WTC11 (cell line): ENCODE data around the gene LARP1. TPM values are rescaled to one million over a fixed set of nuclear protein-coding genes. Genes with fewer than 3 reads are reported as not detected.

ENCODE experiments used
- FOXK1 ChIP-seq: sonication (generic); formaldehyde crosslinking; IDR thresholded peaks from 2 replicates; pipeline ENCODE4 v1.8.0; 2022; ENCODE audit warnings: mild to moderate bottlenecking, moderate library complexity, missing genetic modification reagents
- FOXP1 ChIP-seq: sonication (generic); formaldehyde crosslinking; IDR thresholded peaks from 2 replicates; pipeline ENCODE4 v1.8.0; 2022; ENCODE audit warnings: missing genetic modification reagents, mild to moderate bottlenecking, moderate library complexity, borderline replicate concordance
- GTF2I ChIP-seq: fragments of 250-450 bp; sonication (Bioruptor Pico); conservative IDR thresholded peaks from 2 replicates; pipeline ENCODE4 v1.4.0; 2021; ENCODE audit warnings: mild to moderate bottlenecking
- HMGA2 ChIP-seq: fragments of 250-450 bp; sonication (Bioruptor Pico); IDR thresholded peaks from 2 replicates; pipeline ENCODE4 v1.4.0; 2021; ENCODE audit warnings: mild to moderate bottlenecking, moderate library complexity
- JAZF1 ChIP-seq: fragments of 250-450 bp; sonication (Bioruptor Pico); IDR thresholded peaks from 2 replicates; pipeline ENCODE4 v1.9.0; 2021; ENCODE audit warnings: moderate library complexity, mild to moderate bottlenecking, inconsistent platforms
- JUN ChIP-seq: sonication (generic); formaldehyde crosslinking; IDR thresholded peaks from 2 replicates; pipeline ENCODE4 v1.8.0; 2023; ENCODE audit warnings: mild to moderate bottlenecking, missing genetic modification reagents
- MXD4 ChIP-seq: fragments of 250-450 bp; sonication (Bioruptor Pico); IDR thresholded peaks from 2 replicates; pipeline ENCODE4 v1.8.0; 2021; ENCODE audit warnings: mild to moderate bottlenecking, moderate library complexity, borderline replicate concordance
- NR2C2 ChIP-seq: sonication (generic); formaldehyde crosslinking; IDR thresholded peaks from 2 replicates; pipeline ENCODE4 v1.8.0; 2022; ENCODE audit warnings: mild to moderate bottlenecking, missing genetic modification reagents
- PRRX2 ChIP-seq: fragments of 250-450 bp; sonication (Bioruptor Pico); IDR thresholded peaks from 2 replicates; pipeline ENCODE4 v1.8.0; 2021; ENCODE audit warnings: mild to moderate bottlenecking
- RORB ChIP-seq: fragments of 250-450 bp; sonication (Bioruptor Pico); IDR thresholded peaks from 2 replicates; pipeline ENCODE4 v1.9.0; 2021; ENCODE audit warnings: mild to moderate bottlenecking
- ZNF138 ChIP-seq: sonication (generic); formaldehyde crosslinking; conservative IDR thresholded peaks from 2 replicates; pipeline ENCODE4 v1.8.1; 2022; ENCODE audit warnings: mild to moderate bottlenecking, moderate library complexity, missing genetic modification reagents
- ZNF219 ChIP-seq: sonication (generic); formaldehyde crosslinking; IDR thresholded peaks from 2 replicates; pipeline ENCODE4 v1.8.0; 2023; ENCODE audit warnings: missing genetic modification reagents, mild to moderate bottlenecking, borderline replicate concordance
- ZNF232 ChIP-seq: sonication (generic); formaldehyde crosslinking; IDR thresholded peaks from 2 replicates; pipeline ENCODE4 v1.8.0; 2022; ENCODE audit warnings: mild to moderate bottlenecking, missing genetic modification reagents
- ZNF317 ChIP-seq: sonication (generic); formaldehyde crosslinking; IDR thresholded peaks from 2 replicates; pipeline ENCODE4 v1.8.1; 2023; ENCODE audit warnings: low read depth, mild to moderate bottlenecking, moderate library complexity, missing genetic modification reagents, borderline replicate concordance
- ZNF671 ChIP-seq: fragments of 250-450 bp; sonication (Bioruptor Pico); IDR thresholded peaks from 2 replicates; pipeline ENCODE4 v1.8.0; 2021; ENCODE audit warnings: mild to moderate bottlenecking
- total RNA-seq: library from RNA; stranded (reverse); gene quantifications from 3 replicates; pipeline ENCODE4 v1.2.3, GENCODE V29; 2021
- TF ChIP-seq, protein P1 (sequence below): fragments of 250-450 bp; sonication (Bioruptor Pico); IDR thresholded peaks from 2 replicates; pipeline ENCODE4 v1.9.0; 2021; ENCODE audit warnings: mild to moderate bottlenecking
- TF ChIP-seq, protein P2 (sequence below): sonication (generic); formaldehyde crosslinking; conservative IDR thresholded peaks from 2 replicates; pipeline ENCODE4 v1.8.1; 2023; ENCODE audit warnings: mild to moderate bottlenecking, low read depth, missing genetic modification reagents, moderate library complexity
- TF ChIP-seq, protein P3 (sequence below): sonication (generic); formaldehyde crosslinking; IDR thresholded peaks from 2 replicates; pipeline ENCODE4 v1.8.0; 2022; ENCODE audit warnings: mild to moderate bottlenecking, missing genetic modification reagents
- TF ChIP-seq, protein P4 (sequence below): sonication (generic); formaldehyde crosslinking; IDR thresholded peaks from 2 replicates; pipeline ENCODE4 v1.8.1; 2022; ENCODE audit warnings: mild to moderate bottlenecking, moderate library complexity, missing genetic modification reagents
- TF ChIP-seq, protein P5 (sequence below): sonication (generic); formaldehyde crosslinking; IDR thresholded peaks from 2 replicates; pipeline ENCODE4 v1.8.1; 2023; ENCODE audit warnings: mild to moderate bottlenecking, missing genetic modification reagents, moderate library complexity
- TF ChIP-seq, protein P6 (sequence below): sonication (generic); formaldehyde crosslinking; IDR thresholded peaks from 2 replicates; pipeline ENCODE4 v1.8.0; 2022; ENCODE audit warnings: mild to moderate bottlenecking, missing genetic modification reagents
- TF ChIP-seq, protein P7 (sequence below): sonication (generic); formaldehyde crosslinking; IDR thresholded peaks from 2 replicates; pipeline ENCODE4 v1.8.0; 2022; ENCODE audit warnings: mild to moderate bottlenecking, missing genetic modification reagents
- TF ChIP-seq, protein P8 (sequence below): fragments of 250-450 bp; sonication (Bioruptor Pico); IDR thresholded peaks from 2 replicates; pipeline ENCODE4 v2.1.2; 2022; ENCODE audit warnings: mild to moderate bottlenecking, moderate library complexity
- TF ChIP-seq, protein P9 (sequence below): fragments of 250-450 bp; sonication (Bioruptor Pico); IDR thresholded peaks from 2 replicates; pipeline ENCODE4 v1.9.0; 2021; ENCODE audit warnings: mild to moderate bottlenecking

The LARP1 gene
- total RNA-seq, 1 experiment from 2014 or later, result 406 TPM

DNA sequence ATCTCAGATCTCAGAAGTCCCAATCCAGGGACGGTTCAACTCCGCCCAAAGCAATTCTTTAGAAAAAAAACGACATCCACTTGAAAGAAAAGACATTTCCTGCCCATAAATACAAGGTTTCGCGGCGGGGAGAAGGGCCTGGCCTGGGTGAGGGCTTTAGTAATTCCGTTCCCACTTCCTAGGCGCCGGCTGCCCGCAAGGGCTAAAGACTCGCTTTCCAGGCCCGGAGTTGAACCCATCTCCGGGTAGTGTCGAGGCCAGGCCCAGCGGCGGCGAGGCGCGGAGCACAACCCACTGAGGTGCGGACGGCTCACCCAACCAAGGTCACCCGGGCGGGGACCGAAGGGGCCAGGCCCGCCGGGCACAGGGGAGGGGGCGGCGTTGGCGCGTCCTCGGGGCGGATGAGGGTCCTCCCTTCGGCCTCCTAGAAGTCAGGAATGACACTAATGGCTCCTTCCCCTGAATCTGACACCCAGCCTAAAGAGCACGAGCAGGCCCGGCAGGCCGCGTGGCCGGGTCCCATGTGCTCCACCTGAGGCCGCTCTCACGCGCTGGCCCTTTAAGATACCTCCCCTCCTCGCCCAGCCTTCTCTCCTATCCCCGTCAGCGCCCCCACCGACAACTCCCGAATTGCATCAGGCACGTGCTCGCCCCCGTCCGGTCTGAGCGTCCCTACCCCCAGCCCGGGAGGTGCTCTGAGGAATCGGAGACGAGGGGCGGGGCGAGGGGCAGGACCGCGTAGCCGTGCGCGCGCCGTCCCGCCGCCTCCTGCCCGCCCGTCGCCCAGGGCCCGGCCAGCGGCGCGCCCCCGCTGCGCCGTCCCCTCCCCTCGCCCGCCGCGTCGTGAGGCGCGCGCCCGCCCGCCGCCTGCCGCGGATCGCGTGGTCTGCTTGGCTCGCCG is 467 bp upstream of the LARP1 start (continued):
- TF ChIP-seq, protein P1, sequence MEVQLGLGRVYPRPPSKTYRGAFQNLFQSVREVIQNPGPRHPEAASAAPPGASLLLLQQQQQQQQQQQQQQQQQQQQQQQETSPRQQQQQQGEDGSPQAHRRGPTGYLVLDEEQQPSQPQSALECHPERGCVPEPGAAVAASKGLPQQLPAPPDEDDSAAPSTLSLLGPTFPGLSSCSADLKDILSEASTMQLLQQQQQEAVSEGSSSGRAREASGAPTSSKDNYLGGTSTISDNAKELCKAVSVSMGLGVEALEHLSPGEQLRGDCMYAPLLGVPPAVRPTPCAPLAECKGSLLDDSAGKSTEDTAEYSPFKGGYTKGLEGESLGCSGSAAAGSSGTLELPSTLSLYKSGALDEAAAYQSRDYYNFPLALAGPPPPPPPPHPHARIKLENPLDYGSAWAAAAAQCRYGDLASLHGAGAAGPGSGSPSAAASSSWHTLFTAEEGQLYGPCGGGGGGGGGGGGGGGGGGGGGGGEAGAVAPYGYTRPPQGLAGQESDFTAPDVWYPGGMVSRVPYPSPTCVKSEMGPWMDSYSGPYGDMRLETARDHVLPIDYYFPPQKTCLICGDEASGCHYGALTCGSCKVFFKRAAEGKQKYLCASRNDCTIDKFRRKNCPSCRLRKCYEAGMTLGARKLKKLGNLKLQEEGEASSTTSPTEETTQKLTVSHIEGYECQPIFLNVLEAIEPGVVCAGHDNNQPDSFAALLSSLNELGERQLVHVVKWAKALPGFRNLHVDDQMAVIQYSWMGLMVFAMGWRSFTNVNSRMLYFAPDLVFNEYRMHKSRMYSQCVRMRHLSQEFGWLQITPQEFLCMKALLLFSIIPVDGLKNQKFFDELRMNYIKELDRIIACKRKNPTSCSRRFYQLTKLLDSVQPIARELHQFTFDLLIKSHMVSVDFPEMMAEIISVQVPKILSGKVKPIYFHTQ (CRISPR knock-in tag), result no peak
- no peak for TF ChIP-seq HMGA2 (CRISPR knock-in tag)
- TF ChIP-seq GTF2I (CRISPR knock-in tag), result no peak
- TF ChIP-seq, protein P2, sequence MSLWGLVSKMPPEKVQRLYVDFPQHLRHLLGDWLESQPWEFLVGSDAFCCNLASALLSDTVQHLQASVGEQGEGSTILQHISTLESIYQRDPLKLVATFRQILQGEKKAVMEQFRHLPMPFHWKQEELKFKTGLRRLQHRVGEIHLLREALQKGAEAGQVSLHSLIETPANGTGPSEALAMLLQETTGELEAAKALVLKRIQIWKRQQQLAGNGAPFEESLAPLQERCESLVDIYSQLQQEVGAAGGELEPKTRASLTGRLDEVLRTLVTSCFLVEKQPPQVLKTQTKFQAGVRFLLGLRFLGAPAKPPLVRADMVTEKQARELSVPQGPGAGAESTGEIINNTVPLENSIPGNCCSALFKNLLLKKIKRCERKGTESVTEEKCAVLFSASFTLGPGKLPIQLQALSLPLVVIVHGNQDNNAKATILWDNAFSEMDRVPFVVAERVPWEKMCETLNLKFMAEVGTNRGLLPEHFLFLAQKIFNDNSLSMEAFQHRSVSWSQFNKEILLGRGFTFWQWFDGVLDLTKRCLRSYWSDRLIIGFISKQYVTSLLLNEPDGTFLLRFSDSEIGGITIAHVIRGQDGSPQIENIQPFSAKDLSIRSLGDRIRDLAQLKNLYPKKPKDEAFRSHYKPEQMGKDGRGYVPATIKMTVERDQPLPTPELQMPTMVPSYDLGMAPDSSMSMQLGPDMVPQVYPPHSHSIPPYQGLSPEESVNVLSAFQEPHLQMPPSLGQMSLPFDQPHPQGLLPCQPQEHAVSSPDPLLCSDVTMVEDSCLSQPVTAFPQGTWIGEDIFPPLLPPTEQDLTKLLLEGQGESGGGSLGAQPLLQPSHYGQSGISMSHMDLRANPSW (CRISPR knock-in tag), result no peak
- TF ChIP-seq ZNF232 (CRISPR knock-in tag), result peak; percentile 83; the same call in 1 of the 2 replicates
- 0 out of 2 replicates have a peak, but pooled peaks have one; percentile 30 for TF ChIP-seq ZNF317 (CRISPR knock-in tag)
- TF ChIP-seq, protein P3, sequence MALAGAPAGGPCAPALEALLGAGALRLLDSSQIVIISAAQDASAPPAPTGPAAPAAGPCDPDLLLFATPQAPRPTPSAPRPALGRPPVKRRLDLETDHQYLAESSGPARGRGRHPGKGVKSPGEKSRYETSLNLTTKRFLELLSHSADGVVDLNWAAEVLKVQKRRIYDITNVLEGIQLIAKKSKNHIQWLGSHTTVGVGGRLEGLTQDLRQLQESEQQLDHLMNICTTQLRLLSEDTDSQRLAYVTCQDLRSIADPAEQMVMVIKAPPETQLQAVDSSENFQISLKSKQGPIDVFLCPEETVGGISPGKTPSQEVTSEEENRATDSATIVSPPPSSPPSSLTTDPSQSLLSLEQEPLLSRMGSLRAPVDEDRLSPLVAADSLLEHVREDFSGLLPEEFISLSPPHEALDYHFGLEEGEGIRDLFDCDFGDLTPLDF, result peak; percentile 85; the same call in 1 of the 2 replicates
- TF ChIP-seq, protein P4, sequence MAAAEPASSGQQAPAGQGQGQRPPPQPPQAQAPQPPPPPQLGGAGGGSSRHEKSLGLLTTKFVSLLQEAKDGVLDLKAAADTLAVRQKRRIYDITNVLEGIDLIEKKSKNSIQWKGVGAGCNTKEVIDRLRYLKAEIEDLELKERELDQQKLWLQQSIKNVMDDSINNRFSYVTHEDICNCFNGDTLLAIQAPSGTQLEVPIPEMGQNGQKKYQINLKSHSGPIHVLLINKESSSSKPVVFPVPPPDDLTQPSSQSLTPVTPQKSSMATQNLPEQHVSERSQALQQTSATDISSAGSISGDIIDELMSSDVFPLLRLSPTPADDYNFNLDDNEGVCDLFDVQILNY (CRISPR knock-in tag), result peak; percentile 84
- TF ChIP-seq JAZF1 (CRISPR knock-in tag), result no peak
- TF ChIP-seq RORB (CRISPR knock-in tag), result no peak
- TF ChIP-seq NR2C2, result 0 out of 2 replicates have a peak, but pooled peaks have one; percentile 25
- TF ChIP-seq, protein P5, sequence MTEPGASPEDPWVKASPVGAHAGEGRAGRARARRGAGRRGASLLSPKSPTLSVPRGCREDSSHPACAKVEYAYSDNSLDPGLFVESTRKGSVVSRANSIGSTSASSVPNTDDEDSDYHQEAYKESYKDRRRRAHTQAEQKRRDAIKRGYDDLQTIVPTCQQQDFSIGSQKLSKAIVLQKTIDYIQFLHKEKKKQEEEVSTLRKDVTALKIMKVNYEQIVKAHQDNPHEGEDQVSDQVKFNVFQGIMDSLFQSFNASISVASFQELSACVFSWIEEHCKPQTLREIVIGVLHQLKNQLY (CRISPR knock-in tag), result 0 out of 2 replicates have a peak, but pooled peaks have one; percentile 42
- 0 out of 2 replicates have a peak, but pooled peaks have one; percentile 83 for TF ChIP-seq ZNF138
- peak; percentile 19; the same call in 1 of the 2 replicates for TF ChIP-seq PRRX2 (CRISPR knock-in tag)
- TF ChIP-seq, protein P6, sequence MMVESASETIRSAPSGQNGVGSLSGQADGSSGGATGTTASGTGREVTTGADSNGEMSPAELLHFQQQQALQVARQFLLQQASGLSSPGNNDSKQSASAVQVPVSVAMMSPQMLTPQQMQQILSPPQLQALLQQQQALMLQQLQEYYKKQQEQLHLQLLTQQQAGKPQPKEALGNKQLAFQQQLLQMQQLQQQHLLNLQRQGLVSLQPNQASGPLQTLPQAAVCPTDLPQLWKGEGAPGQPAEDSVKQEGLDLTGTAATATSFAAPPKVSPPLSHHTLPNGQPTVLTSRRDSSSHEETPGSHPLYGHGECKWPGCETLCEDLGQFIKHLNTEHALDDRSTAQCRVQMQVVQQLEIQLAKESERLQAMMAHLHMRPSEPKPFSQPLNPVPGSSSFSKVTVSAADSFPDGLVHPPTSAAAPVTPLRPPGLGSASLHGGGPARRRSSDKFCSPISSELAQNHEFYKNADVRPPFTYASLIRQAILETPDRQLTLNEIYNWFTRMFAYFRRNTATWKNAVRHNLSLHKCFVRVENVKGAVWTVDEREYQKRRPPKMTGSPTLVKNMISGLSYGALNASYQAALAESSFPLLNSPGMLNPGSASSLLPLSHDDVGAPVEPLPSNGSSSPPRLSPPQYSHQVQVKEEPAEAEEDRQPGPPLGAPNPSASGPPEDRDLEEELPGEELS (CRISPR knock-in tag), result peak; percentile 82; the same call in 1 of the 2 replicates
- TF ChIP-seq, protein P7, sequence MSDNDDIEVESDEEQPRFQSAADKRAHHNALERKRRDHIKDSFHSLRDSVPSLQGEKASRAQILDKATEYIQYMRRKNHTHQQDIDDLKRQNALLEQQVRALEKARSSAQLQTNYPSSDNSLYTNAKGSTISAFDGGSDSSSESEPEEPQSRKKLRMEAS (CRISPR knock-in tag), result peak; percentile 99
- TF ChIP-seq, protein P8, sequence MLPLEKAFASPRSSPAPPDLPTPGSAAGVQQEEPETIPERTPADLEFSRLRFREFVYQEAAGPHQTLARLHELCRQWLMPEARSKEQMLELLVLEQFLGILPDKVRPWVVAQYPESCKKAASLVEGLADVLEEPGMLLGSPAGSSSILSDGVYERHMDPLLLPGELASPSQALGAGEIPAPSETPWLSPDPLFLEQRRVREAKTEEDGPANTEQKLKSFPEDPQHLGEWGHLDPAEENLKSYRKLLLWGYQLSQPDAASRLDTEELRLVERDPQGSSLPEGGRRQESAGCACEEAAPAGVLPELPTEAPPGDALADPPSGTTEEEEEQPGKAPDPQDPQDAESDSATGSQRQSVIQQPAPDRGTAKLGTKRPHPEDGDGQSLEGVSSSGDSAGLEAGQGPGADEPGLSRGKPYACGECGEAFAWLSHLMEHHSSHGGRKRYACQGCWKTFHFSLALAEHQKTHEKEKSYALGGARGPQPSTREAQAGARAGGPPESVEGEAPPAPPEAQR (CRISPR knock-in tag), result no peak
- peak; percentile 93; the same call in 1 of the 2 replicates for TF ChIP-seq FOXK1 (CRISPR knock-in tag)
- peak; percentile 97 for TF ChIP-seq FOXP1 (CRISPR knock-in tag)
- TF ChIP-seq, protein P9, sequence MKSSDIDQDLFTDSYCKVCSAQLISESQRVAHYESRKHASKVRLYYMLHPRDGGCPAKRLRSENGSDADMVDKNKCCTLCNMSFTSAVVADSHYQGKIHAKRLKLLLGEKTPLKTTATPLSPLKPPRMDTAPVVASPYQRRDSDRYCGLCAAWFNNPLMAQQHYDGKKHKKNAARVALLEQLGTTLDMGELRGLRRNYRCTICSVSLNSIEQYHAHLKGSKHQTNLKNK (CRISPR knock-in tag), result no peak
- no peak for TF ChIP-seq ZNF671
- TF ChIP-seq JUN (CRISPR knock-in tag), result no peak
- TF ChIP-seq MXD4 (CRISPR knock-in tag), result no peak
- TF ChIP-seq ZNF219 (CRISPR knock-in tag), result peak; percentile 35; the same call in 1 of the 2 replicates
